ENCODE data around the gene MAML2.

The MAML2 gene

GRCh38 chr11:96109331-96110030, 233.5 kb downstream of the MAML2 start:
- in situ Hi-C loops (cut with MboI; ENCODE audit: low sequenced_read_pairs): no loop called here

GRCh38 chr11:96107143-96107824, 235.7 kb downstream of the MAML2 start:
- in situ Hi-C loops (cut with MboI; ENCODE audit: low sequenced_read_pairs): no loop called here

DNA sequence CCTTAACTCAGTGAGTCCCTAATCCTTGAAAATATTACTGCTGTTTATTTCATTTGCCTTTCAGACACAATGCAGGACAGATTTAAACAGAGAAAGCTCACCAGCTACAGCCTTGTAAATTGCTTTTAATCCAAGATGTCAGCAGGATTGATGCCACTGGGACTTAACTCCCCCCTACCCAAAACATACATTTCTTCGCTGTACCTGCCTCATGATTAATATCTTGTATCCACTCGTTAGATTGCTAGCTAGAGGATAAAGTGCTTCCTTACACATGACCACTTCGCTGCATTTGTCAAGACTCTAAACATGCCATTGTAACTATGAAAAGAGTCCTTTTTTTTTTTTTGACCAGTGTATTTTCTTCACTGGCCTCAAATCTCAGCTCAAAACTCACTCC, 236.3 kb downstream of the MAML2 start:
- in situ Hi-C loops (cut with MboI; ENCODE audit: low sequenced_read_pairs): no loop called here

DNA sequence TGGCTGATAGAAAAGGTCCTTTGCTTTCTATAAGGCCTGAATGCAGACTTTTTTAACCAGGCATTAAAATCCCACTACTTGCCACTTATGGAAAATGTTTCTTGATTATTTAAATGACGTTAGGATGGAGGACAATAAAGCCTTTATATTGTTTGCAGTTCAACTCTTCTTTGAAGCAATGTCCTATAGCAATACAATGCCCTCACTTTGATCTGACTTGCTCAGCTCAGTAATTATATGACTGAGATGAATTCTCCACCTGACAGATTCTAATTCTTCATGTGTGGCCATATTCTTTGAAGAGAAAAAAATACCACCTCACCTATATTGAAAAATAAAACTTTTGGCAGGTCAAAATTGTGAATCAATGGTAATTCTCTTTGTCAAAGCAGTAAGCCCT, 237.1 kb downstream of the MAML2 start:
- in situ Hi-C loops (cut with MboI; ENCODE audit: low sequenced_read_pairs): no loop called here

DNA sequence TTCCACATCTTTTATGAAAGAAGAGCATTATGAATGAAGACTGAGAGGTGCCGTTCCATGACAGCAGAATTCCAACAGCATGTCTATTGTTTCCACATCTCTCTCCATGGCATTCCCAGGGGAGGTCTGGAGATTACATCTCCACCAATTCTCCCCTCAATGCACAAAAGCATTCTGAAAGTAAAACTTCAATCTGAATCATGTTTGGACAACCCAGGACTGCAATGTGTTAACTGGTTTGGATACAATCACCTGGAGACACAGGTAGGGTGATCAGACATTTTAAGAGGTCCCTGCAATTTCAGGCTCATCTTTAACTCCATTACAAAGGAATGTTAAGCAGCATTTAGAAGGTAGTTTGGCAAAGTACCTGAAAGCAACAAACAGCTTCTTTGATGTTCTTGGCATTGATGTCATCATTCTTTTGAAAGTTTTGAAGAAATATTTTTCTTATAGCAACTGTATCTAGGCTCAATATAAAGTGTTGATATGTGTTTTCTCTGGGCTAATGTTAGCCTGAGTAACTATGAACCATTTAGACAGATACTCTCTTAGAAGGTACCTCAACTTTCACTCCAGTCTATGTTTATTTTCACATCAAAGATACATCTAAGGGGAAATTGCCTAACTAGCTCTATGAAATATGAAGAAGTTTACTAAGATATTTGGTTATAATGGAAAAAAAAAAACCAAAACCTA, 237.6 kb downstream of the MAML2 start:
- in situ Hi-C loops (cut with MboI; ENCODE audit: low sequenced_read_pairs): no loop called here

GRCh38 chr11:96104496-96104895, 238.5 kb downstream of the MAML2 start:
- in situ Hi-C loops (cut with MboI; ENCODE audit: low sequenced_read_pairs): no loop called here

GRCh38 chr11:96103721-96104120, 239.3 kb downstream of the MAML2 start:
- in situ Hi-C loops (cut with MboI; ENCODE audit: low sequenced_read_pairs): no loop called here

- in situ Hi-C loops (cut with MboI; ENCODE audit: low sequenced_read_pairs): no loop called here
These were observed 239.9 kb downstream of the MAML2 start for GRCh38 chr11:96103102-96103501.

DNA sequence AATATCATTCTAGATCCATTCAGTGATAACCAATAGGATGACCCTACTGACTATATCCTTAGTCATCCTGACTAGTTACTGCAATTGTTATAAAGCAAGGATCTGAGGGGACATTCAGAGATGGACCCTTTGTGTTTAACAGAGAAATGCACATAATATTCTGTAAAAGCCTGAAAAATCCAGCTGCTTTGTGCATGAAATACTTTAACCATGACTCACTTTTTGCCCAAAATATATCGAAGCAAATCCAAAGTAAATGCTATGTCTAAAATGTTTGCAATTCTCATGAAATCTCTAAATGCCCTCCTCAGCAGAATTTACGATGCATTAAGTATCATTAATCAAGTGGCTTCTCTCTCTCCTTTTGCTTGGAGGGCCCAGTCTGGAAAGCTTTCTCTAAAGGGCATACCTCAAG, 240.3 kb downstream of the MAML2 start:
- in situ Hi-C loops (cut with MboI; ENCODE audit: low sequenced_read_pairs): no loop called here

DNA sequence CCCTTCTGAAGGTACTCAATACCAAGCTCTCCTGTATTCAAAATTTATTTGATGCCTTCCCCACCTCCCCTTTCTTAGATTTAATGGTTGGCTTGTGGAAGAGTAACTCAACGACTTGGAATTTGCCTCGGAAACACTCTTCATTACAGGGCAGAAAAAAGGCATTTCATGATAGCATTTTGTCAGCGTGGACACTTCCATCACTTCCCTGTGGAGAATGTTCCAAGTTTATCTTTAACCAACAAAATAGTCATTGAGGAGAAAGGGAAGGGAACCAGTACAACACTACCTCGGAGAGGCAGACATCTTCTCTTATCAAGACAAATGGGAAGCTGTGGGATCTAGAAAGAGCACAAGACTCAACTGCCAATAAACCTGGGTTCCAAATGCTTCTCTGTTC, 241.8 kb downstream of the MAML2 start:
- in situ Hi-C loops (cut with MboI; ENCODE audit: low sequenced_read_pairs): no loop called here

DNA sequence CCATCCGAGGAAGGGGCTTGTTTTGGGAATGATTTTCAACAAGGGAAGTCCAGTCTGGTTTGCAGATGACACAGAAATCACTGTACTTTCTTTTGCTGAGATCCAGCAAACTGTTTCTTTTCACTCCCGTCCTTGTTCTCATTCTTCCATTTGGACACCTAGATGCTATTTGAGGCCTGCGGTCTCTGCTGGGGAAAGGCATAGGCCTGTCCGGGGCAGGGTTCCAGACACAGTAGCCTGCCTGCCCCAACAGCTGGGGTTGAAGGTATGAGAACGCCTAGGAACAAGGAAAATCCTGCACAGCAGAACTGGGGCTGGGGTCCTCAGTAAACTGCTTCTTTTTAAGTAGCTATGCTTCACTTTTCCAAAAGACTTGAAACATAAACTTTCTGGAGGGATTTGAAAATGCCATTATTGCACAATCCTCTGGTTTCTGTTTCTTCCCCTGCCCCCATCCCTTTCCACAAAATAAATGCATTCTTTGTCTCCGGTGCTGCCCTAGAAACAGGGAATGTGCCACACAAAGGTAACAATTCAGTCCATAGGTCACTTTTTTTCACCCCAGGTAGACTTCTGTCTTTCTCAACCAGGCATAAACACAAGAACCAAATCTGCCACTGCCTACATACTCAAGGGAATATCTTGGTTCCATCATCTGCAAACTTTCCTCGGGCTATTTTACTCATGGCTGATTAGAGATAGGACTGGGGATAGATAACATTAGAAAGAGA, 244.3 kb downstream of the MAML2 start:
- in situ Hi-C loops (cut with MboI; ENCODE audit: low sequenced_read_pairs): no loop called here

DNA sequence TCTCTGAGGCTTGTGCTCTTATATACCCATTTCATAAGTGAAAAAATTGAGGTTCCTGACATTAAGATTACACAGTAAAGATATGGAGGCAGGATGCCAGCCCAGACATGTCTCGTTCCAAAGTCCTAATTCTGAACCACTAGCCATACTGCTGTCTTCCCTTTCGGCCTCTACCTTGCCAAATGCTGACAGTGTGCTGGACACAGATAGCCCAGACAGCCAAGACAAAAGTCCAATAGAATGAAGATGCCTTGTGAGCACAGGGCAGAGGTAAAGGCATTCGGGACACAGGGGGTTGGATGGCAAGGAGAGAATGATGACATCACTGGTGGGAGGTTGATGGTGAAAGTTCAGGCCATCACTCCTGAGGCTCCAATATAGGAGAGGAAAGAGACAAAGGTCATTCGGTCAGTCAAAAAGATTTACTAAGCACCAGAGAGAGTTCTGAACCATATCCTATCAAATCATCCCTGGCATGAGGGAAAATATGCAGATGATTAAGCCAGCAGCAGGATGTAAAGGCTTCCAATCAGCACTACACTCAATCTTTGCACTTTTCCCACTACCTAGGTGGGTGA, 245.1 kb downstream of the MAML2 start:
- in situ Hi-C loops (cut with MboI; ENCODE audit: low sequenced_read_pairs): no loop called here

GRCh38 chr11:96096360-96096759, 246.6 kb downstream of the MAML2 start:
- in situ Hi-C loops (cut with MboI; ENCODE audit: low sequenced_read_pairs): no loop called here

- in situ Hi-C loops (cut with MboI; ENCODE audit: low sequenced_read_pairs): no loop called here
These were observed 247.1 kb downstream of the MAML2 start for GRCh38 chr11:96095884-96096303.

- in situ Hi-C loops (cut with MboI; ENCODE audit: low sequenced_read_pairs): no loop called here
These were observed 248.8 kb downstream of the MAML2 start for GRCh38 chr11:96094156-96094555.

- in situ Hi-C loops (cut with MboI; ENCODE audit: low sequenced_read_pairs): no loop called here
These were observed 250.5 kb downstream of the MAML2 start for GRCh38 chr11:96092511-96092910.

DNA sequence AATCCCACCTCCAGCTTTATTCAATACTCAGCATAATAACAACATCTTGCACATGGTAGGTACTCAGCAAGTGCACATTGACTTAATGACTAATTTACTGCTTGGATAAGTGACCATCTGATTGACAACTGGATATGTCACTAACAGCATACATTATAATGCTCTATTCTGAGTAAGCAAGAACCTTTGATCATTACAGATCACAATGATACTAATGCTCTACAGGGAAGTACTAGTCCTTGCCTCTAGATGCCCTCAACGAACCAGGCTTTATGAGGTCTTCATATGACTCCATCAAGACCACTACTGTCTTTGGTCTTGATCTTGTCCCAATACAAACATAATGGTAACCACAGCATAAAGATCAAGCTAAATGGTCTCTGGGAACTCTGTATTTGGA, 251.5 kb downstream of the MAML2 start:
- in situ Hi-C loops (cut with MboI; ENCODE audit: low sequenced_read_pairs): no loop called here

DNA sequence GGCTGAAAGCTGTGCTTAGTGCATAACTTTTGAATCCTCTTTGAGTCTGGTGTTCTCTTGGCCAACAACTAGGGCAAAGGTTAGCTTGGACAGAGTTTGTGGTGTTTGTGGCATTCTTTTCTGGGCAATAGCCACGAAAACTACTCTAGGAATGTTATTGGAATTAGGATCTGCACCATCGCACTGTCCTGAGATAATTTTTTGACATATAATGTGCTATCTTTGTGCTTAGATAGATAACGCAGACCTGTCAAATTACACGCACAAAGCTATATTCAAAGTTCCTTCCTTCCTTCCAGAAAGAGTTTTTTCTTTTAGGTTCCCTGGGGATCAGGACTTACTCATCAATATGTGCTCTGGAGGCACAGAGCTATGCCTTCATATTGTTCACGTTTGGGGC, 252.3 kb downstream of the MAML2 start:
- in situ Hi-C loops (cut with MboI; ENCODE audit: low sequenced_read_pairs): no loop called here

DNA sequence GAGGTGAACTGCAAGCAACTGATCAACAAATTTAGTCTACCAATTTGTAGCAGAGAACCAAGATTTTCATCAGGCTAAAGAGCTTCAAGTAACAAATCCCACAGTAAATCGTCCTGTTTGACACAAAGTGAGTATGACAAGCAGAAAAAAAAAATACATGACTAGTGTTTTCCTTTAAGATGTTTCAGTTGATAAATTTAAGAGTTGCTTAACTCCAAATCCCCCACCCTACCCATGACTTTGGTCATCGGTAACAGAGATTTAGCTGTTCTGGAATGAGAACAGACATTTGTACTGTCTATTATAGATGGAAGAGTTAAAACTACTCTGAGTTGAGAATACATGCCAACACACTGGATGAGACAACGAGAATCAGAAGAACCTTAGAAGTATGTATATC, 254.1 kb downstream of the MAML2 start:
- in situ Hi-C loops (cut with MboI; ENCODE audit: low sequenced_read_pairs): no loop called here

- in situ Hi-C loops (cut with MboI; ENCODE audit: low sequenced_read_pairs): no loop called here
These were observed 256.9 kb downstream of the MAML2 start for GRCh38 chr11:96086111-96086510.

GRCh38 chr11:96085319-96085930, 257.6 kb downstream of the MAML2 start:
- in situ Hi-C loops (cut with MboI; ENCODE audit: low sequenced_read_pairs): no loop called here

All from HL-60/S4 treated with phorbol 12-myristate 13-acetate at 8.2 ng/mL for 4 days and 3 days (cell line).